Bronchial epithelial cell (primary cell): ENCODE results near the gene VKORC1L1. TPM values are rescaled to one million over a fixed set of nuclear protein-coding genes. Genes with fewer than 3 reads are reported as not detected.

Experiments used
- DNase-seq: peaks from one replicate; pipeline ENCODE4 v3.0.0-alpha.2; 2010; ENCODE audit warnings: low read depth
- FAIRE-seq: peaks from 2 replicates; lab custom pipeline; 2011; peaks lifted over from hg19 to GRCh38; lab: Jason Lieb, UNC
- H3K27me3 ChIP-seq: 2 replicates; pipeline ENCODE4 v1.5.1; 2011; ENCODE audit warnings: low read length; ENCODE audit not compliant: control insufficient read depth, insufficient read depth
- H3K36me3 ChIP-seq: 2 replicates; pipeline ENCODE4 v1.5.1; 2011; ENCODE audit warnings: low read length; ENCODE audit not compliant: control insufficient read depth, insufficient read depth
- H3K4me3 ChIP-seq: 2 replicates; pipeline ENCODE4 v1.5.1; 2011; ENCODE audit warnings: mild to moderate bottlenecking, low read depth, low read length, control low read depth
- total RNA-seq: library from RNA; depleted of rRNA; stranded (reverse); fragments of >200 nt; gene quantifications from 2 replicates; pipeline ENCODE4 v1.2.1, GENCODE V29; 2014
- TF ChIP-seq, protein P1 (sequence below): IDR thresholded peaks from 2 replicates; pipeline ENCODE4 v1.5.1; 2011; ENCODE audit warnings: mild to moderate bottlenecking, moderate library complexity, low read length, control low read depth, inconsistent platforms; ENCODE audit not compliant: insufficient read depth, severe bottlenecking

VKORC1L1 gene
- total RNA-seq, 1 donor from 2014 or later: 11.6 TPM

DNA sequence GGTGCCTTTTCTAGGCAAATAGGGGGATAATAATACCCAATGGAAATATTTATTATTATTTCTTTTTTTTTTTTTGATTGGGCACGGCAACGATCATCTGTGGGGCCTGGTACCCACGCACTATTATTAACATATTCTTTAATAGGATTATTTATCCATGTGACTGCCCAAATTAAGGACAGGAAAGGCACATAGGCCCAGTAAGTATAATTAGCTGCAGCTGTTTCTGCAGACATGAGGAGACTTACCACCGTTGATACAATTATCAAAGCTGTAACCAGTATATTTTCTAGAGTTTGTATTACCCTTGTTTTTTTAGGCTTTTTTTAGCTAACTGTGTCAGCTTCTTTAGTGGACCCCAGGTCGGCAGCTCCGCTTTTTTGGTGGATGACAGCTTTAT lies 134.4 kb downstream of the VKORC1L1 start:
- TF ChIP-seq, protein P1, sequence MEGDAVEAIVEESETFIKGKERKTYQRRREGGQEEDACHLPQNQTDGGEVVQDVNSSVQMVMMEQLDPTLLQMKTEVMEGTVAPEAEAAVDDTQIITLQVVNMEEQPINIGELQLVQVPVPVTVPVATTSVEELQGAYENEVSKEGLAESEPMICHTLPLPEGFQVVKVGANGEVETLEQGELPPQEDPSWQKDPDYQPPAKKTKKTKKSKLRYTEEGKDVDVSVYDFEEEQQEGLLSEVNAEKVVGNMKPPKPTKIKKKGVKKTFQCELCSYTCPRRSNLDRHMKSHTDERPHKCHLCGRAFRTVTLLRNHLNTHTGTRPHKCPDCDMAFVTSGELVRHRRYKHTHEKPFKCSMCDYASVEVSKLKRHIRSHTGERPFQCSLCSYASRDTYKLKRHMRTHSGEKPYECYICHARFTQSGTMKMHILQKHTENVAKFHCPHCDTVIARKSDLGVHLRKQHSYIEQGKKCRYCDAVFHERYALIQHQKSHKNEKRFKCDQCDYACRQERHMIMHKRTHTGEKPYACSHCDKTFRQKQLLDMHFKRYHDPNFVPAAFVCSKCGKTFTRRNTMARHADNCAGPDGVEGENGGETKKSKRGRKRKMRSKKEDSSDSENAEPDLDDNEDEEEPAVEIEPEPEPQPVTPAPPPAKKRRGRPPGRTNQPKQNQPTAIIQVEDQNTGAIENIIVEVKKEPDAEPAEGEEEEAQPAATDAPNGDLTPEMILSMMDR: no peak
- Histone ChIP-seq H3K27me3 (no peaks in the 10 kb centered on the region), H3K36me3 (no peaks in the 10 kb centered on the region), H3K4me3 (no peak overlapping the region)
- no peak for DNase-seq
- FAIRE-seq: no peak

Other genes with a start within 250 kb of the VKORC1L1 start
- gene GUSB, start 109.1 kb downstream of the VKORC1L1 start, total RNA-seq: 22.7 and 24.0 TPM in 2 replicates
- gene ASL, start 202.7 kb downstream of the VKORC1L1 start, total RNA-seq: 37.9 and 41.2 TPM in 2 replicates
- gene CRCP, start 241.8 kb downstream of the VKORC1L1 start, total RNA-seq: 36.4 and 45.0 TPM in 2 replicates